ENCODE measurements around the gene RARA. TPM values are rescaled to one million over a fixed set of nuclear protein-coding genes. Genes with fewer than 3 reads are reported as not detected.

Gene RARA
- polyA plus RNA-seq, 3 donors = 14.9 to 63.9 (median 29.4) TPM

- Mint-ChIP-seq H3K9me3 (no peaks in the 10 kb centered on the region), H3K4me3 (no peak overlapping the region), H3K4me1 (peaks cover 56% of the 10 kb centered on the region), H3K36me3 (peaks cover 78 to 96% of the 10 kb centered on the region in 2 donors), H3K27ac (peak overlapping the region in 6 of 7 donors; percentile 42 to 85 (median 60)), H3K27me3 (ENCODE audit: low read depth in 3 of 3) (peaks cover 0 to 1% (median 1%) of the 10 kb centered on the region in 3 donors)
- no peak for DNase-seq
- TF ChIP-seq, protein P1, sequence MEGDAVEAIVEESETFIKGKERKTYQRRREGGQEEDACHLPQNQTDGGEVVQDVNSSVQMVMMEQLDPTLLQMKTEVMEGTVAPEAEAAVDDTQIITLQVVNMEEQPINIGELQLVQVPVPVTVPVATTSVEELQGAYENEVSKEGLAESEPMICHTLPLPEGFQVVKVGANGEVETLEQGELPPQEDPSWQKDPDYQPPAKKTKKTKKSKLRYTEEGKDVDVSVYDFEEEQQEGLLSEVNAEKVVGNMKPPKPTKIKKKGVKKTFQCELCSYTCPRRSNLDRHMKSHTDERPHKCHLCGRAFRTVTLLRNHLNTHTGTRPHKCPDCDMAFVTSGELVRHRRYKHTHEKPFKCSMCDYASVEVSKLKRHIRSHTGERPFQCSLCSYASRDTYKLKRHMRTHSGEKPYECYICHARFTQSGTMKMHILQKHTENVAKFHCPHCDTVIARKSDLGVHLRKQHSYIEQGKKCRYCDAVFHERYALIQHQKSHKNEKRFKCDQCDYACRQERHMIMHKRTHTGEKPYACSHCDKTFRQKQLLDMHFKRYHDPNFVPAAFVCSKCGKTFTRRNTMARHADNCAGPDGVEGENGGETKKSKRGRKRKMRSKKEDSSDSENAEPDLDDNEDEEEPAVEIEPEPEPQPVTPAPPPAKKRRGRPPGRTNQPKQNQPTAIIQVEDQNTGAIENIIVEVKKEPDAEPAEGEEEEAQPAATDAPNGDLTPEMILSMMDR (IDR thresholded peaks at IDR 0.05) = no peak
- Histone ChIP-seq H3K4me1 (ENCODE audit: control insufficient read depth in 1 of 2, insufficient read depth in 2 of 2, low read length in 2 of 2) (peaks cover 25 to 56% of the 10 kb centered on the region in 2 donors), H3K4me2 (replicated peaks; ENCODE audit: extremely low read depth, low read length, poor library complexity, severe bottlenecking) (no peak overlapping the region), H3K9ac (ENCODE audit: insufficient read depth, low read length, poor library complexity, severe bottlenecking) (no peak overlapping the region), H3K36me3 (replicated peaks in 1 of 2; ENCODE audit: control insufficient read depth in 1 of 2, insufficient read depth in 2 of 2, low read length in 2 of 2) (peaks cover 83 to 98% of the 10 kb centered on the region in 2 donors), H3K79me2 (ENCODE audit: insufficient read depth, low read length) (peaks cover 49% of the 10 kb centered on the region), H3K4me3 (replicated peaks in 1 of 3; ENCODE audit: low read depth in 2 of 3, low read length in 3 of 3) (no peak overlapping the region), H3K27me3 (ENCODE audit: control insufficient read depth in 2 of 2, insufficient read depth in 2 of 2, low read length in 2 of 2) (no peaks in the 10 kb centered on the region), H3K9me3 (replicated peaks in 1 of 2; ENCODE audit: control insufficient read depth in 1 of 2, insufficient read depth in 1 of 2, low read length in 2 of 2) (no peaks in the 10 kb centered on the region), H4K20me1 (ENCODE audit: insufficient read depth, low read length) (peaks cover 100% of the 10 kb centered on the region), H2AFZ (ENCODE audit: insufficient read depth, low read depth, low read length, poor library complexity, severe bottlenecking) (no peak overlapping the region), H3K27ac (ENCODE audit: low read depth in 1 of 2, low read length in 2 of 2) (no peak overlapping the region)
- intact Hi-C loops (cut with micrococcal nuclease) = loop anchor here in 1 of 2 donors (2.0 kb wide), 1 partner anchor 39 kb away; no protein-coding TSS in a partner anchor
- WGBS (ENCODE audit: insufficient coverage) = 91% methylated on average over 19 of the region's 27 CpGs
Observed at GRCh38 chr17:40351359-40352236, 42.6 kb downstream of the RARA start.

DNA sequence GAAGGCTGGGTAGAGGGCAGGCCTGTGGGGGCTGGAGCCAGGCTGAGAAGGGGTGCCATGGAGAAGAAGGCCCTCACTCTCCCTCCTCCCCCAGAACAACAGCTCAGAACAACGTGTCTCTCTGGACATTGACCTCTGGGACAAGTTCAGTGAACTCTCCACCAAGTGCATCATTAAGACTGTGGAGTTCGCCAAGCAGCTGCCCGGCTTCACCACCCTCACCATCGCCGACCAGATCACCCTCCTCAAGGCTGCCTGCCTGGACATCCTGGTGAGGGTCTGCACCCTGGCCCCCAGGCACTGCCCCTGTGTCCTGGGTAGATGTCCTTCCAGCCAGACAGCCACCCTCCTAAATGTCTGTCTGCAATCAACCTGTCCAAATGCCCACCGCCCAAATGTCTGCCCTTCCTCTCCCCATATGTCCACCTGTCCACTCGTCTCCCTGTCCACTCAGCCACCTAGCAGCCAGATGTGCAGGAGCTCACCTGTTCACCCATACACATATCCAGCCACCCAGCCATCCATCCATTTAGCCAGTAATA lies 43.3 kb downstream of the RARA start:
- Histone ChIP-seq H3K4me1 (ENCODE audit: control insufficient read depth in 1 of 2, insufficient read depth in 2 of 2, low read length in 2 of 2) (peaks cover 18 to 49% of the 10 kb centered on the region in 2 donors), H2AFZ (ENCODE audit: insufficient read depth, low read depth, low read length, poor library complexity, severe bottlenecking) (no peak overlapping the region), H3K27me3 (ENCODE audit: control insufficient read depth in 2 of 2, insufficient read depth in 2 of 2, low read length in 2 of 2) (no peaks in the 10 kb centered on the region), H3K79me2 (ENCODE audit: insufficient read depth, low read length) (peaks cover 42% of the 10 kb centered on the region), H3K9me3 (replicated peaks in 1 of 2; ENCODE audit: control insufficient read depth in 1 of 2, insufficient read depth in 1 of 2, low read length in 2 of 2) (no peaks in the 10 kb centered on the region), H3K36me3 (replicated peaks in 1 of 2; ENCODE audit: control insufficient read depth in 1 of 2, insufficient read depth in 2 of 2, low read length in 2 of 2) (peaks cover 83 to 98% of the 10 kb centered on the region in 2 donors), H3K4me3 (replicated peaks in 1 of 3; ENCODE audit: low read depth in 2 of 3, low read length in 3 of 3) (no peak overlapping the region), H3K9ac (ENCODE audit: insufficient read depth, low read length, poor library complexity, severe bottlenecking) (no peak overlapping the region), H4K20me1 (ENCODE audit: insufficient read depth, low read length) (peaks cover 98% of the 10 kb centered on the region), H3K4me2 (replicated peaks; ENCODE audit: extremely low read depth, low read length, poor library complexity, severe bottlenecking) (no peak overlapping the region), H3K27ac (ENCODE audit: low read depth in 1 of 2, low read length in 2 of 2) (no peak overlapping the region)
- intact Hi-C loops (cut with micrococcal nuclease) = loop anchor here in 1 of 2 donors (2.0 kb wide), 1 partner anchor 40 kb away; no protein-coding TSS in a partner anchor
- Mint-ChIP-seq H3K4me1 (peaks cover 49% of the 10 kb centered on the region), H3K9me3 (no peaks in the 10 kb centered on the region), H3K27me3 (ENCODE audit: low read depth in 3 of 3) (peaks cover 0 to 1% (median 0%) of the 10 kb centered on the region in 3 donors), H3K4me3 (no peak overlapping the region), H3K27ac (peak overlapping the region; percentile 58 to 85 (median 63)), H3K36me3 (peaks cover 76 to 96% of the 10 kb centered on the region in 2 donors)
- no peak for DNase-seq
- TF ChIP-seq, protein P1 (IDR thresholded peaks at IDR 0.05) = no peak
- 89% methylated on average over 7 of the region's 7 CpGs for WGBS (ENCODE audit: insufficient coverage)

All from CD14-positive monocyte (primary cell).